Measurements from ENCODE around the gene HTATSF1.
A peak's percentile ranks its signal among the peaks of the same experiment; 100 is the strongest.

The HTATSF1 gene, protein sequence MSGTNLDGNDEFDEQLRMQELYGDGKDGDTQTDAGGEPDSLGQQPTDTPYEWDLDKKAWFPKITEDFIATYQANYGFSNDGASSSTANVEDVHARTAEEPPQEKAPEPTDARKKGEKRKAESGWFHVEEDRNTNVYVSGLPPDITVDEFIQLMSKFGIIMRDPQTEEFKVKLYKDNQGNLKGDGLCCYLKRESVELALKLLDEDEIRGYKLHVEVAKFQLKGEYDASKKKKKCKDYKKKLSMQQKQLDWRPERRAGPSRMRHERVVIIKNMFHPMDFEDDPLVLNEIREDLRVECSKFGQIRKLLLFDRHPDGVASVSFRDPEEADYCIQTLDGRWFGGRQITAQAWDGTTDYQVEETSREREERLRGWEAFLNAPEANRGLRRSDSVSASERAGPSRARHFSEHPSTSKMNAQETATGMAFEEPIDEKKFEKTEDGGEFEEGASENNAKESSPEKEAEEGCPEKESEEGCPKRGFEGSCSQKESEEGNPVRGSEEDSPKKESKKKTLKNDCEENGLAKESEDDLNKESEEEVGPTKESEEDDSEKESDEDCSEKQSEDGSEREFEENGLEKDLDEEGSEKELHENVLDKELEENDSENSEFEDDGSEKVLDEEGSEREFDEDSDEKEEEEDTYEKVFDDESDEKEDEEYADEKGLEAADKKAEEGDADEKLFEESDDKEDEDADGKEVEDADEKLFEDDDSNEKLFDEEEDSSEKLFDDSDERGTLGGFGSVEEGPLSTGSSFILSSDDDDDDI

GRCh38 chrX:136497556-136498052 lies at the start of gene HTATSF1:
Gene HTATSF1, plus strand, starts transcription at chrX:136497592. Its CDS starts 93 bp downstream, at chrX:136497685.
- Histone ChIP-seq H3K36me3 (ENCODE audit: insufficient read depth) (no peaks in the 10 kb centered on the region), H3K27ac (peak within 1 kb of the TSS; percentile 86), H3K9ac (peak within 1 kb of the TSS; percentile 76), H3K4me3 (IDR thresholded peaks at IDR 0.05; ENCODE audit: insufficient read depth, low read depth, low read length) (no peak within 1 kb of the TSS), H3K79me2 (ENCODE audit: insufficient read depth, low read depth) (peaks cover 24% of the 10 kb centered on the region), H3K27me3 (ENCODE audit: insufficient read depth, low read depth) (no peaks in the 10 kb centered on the region), H2AFZ (ENCODE audit: low read depth) (peak within 1 kb of the TSS; percentile 87), H4K20me1 (ENCODE audit: insufficient read depth) (no peaks in the 10 kb centered on the region), H3K4me1 (ENCODE audit: low read depth, poor library complexity, severe bottlenecking) (peaks cover 22% of the 10 kb centered on the region), H3K4me2 (peak within 1 kb of the TSS; percentile 97)
- no peak for TF ChIP-seq CTCF (conservative IDR thresholded peaks at IDR 0.05; ENCODE audit: low read depth, low read length)

DNA sequence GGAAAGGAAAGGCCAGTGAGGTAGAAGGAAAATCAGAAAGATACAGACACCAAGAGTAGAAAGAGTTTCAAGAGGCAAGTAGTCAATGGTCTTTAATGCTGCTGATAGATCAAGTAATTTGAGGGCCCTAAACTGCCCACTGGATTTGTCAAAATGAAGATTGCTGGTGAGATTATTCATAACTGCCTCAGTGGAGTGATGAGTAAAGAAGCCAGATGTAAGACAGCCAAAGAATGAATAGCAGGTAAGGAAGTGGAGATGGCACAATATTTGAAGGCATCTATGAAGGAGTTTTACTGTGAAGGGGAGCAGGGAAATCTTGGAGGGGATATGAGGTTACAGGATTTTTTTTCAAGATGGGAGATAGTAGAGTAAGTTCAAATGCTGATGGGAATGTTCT lies 49.4 kb upstream of the HTATSF1 start:
- no peaks in the 10 kb centered on the region for H3K79me2 ChIP-seq (ENCODE audit: insufficient read depth, low read depth)
- no peak overlapping the region for H3K9ac ChIP-seq
- no peak overlapping the region for H2AFZ ChIP-seq (ENCODE audit: low read depth)
- no peaks in the 10 kb centered on the region for H4K20me1 ChIP-seq (ENCODE audit: insufficient read depth)
- no peaks in the 10 kb centered on the region for H3K27me3 ChIP-seq (ENCODE audit: insufficient read depth, low read depth)
- H3K4me1 ChIP-seq (ENCODE audit: low read depth, poor library complexity, severe bottlenecking): no peaks in the 10 kb centered on the region
- H3K27ac ChIP-seq: no peak overlapping the region
- H3K36me3 ChIP-seq (ENCODE audit: insufficient read depth): no peaks in the 10 kb centered on the region
- no peak overlapping the region for H3K4me3 ChIP-seq (IDR thresholded peaks at IDR 0.05; ENCODE audit: insufficient read depth, low read depth, low read length)
- TF ChIP-seq CTCF (conservative IDR thresholded peaks at IDR 0.05; ENCODE audit: low read depth, low read length): no peak
- H3K4me2 ChIP-seq: no peak overlapping the region

DNA sequence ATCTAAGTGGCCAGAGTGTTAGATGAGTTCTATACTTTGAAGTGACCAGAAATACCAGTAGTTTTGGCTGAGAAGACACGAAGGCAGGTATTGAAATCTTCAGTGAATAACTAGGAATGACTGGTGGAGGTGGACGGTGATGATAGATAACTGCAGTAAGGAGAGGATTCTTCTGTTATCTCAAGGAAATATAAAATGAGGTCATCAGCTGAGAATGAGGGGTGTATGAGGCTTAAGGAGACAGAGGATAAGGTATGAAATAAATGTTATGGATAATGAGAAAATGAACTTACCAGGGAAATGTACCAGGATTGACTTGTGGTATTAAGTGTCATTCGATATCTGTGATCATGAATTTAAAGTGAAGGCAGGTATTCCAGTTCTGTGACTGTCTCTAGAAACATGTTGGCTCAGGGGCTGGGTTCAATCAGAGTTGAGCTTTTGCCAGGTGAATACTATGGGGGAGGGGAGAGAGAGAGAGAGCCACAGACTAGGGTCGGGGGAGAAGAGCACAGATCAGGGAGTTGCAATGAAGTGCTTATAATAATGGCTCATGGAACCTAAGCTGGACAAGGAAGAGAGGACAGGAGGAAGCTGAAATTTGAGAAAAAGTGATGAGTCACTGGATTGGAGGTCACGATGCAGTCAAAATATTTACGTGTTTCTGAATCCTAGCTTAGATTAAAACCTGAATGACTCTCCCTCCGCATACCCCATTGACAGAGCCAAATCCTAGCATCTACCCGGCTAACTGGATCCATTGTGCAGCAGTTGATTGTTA lies 47.2 kb upstream of the HTATSF1 start:
- Histone ChIP-seq H3K4me3 (IDR thresholded peaks at IDR 0.05; ENCODE audit: insufficient read depth, low read depth, low read length) (no peak overlapping the region), H3K36me3 (ENCODE audit: insufficient read depth) (no peaks in the 10 kb centered on the region), H3K27me3 (ENCODE audit: insufficient read depth, low read depth) (no peaks in the 10 kb centered on the region), H2AFZ (ENCODE audit: low read depth) (no peak overlapping the region), H3K79me2 (ENCODE audit: insufficient read depth, low read depth) (no peaks in the 10 kb centered on the region), H3K4me2 (no peak overlapping the region), H4K20me1 (ENCODE audit: insufficient read depth) (no peaks in the 10 kb centered on the region), H3K27ac (no peak overlapping the region), H3K9ac (no peak overlapping the region), H3K4me1 (ENCODE audit: low read depth, poor library complexity, severe bottlenecking) (no peaks in the 10 kb centered on the region)
- no peak for TF ChIP-seq CTCF (conservative IDR thresholded peaks at IDR 0.05; ENCODE audit: low read depth, low read length)

DNA sequence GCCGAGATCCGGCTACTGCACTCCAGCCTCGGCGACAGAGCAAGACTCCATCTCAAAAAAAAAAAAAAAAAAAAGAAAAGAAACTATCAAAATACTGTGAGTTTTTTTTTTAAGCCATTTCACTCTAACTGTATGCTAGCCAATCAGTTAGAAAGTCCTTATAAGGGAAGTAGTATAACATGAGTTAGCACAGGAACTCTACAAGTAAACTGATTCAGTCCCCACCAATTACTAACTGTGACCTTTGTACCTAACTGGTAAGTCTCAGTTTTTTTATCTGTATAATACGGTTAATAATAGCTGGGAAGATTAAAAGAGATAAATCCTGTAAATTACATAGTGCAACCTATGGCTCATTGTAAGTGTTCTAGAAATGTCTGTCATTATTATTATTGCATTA lies 44.8 kb upstream of the HTATSF1 start:
- H3K27ac ChIP-seq: no peak overlapping the region
- no peak overlapping the region for H2AFZ ChIP-seq (ENCODE audit: low read depth)
- no peak overlapping the region for H3K4me3 ChIP-seq (IDR thresholded peaks at IDR 0.05; ENCODE audit: insufficient read depth, low read depth, low read length)
- H3K9ac ChIP-seq: no peak overlapping the region
- TF ChIP-seq CTCF (conservative IDR thresholded peaks at IDR 0.05; ENCODE audit: low read depth, low read length): no peak
- no peaks in the 10 kb centered on the region for H3K27me3 ChIP-seq (ENCODE audit: insufficient read depth, low read depth)
- H3K4me1 ChIP-seq (ENCODE audit: low read depth, poor library complexity, severe bottlenecking): no peaks in the 10 kb centered on the region
- H3K79me2 ChIP-seq (ENCODE audit: insufficient read depth, low read depth): no peaks in the 10 kb centered on the region
- no peak overlapping the region for H3K4me2 ChIP-seq
- no peaks in the 10 kb centered on the region for H3K36me3 ChIP-seq (ENCODE audit: insufficient read depth)
- no peaks in the 10 kb centered on the region for H4K20me1 ChIP-seq (ENCODE audit: insufficient read depth)

All from KMS-11 (cell line).